D721Med (cell line): Measurements from ENCODE around the gene PROSER1.

Experiments used
- DNase-seq: peaks from one replicate; pipeline ENCODE4 v3.0.0; 2011; ENCODE audit warnings: low spot score; ENCODE audit not compliant: insufficient read length
- FAIRE-seq: peaks from 2 replicates; lab custom pipeline; 2011; peaks lifted over from hg19 to GRCh38; lab: Jason Lieb, UNC
- TF ChIP-seq, protein P1 (sequence below): IDR thresholded peaks from 2 replicates; pipeline ENCODE4 v1.5.1; 2012; ENCODE audit warnings: mild to moderate bottlenecking, control low read depth; ENCODE audit not compliant: insufficient read depth; ENCODE audit errors: missing control alignments

The PROSER1 gene

DNA sequence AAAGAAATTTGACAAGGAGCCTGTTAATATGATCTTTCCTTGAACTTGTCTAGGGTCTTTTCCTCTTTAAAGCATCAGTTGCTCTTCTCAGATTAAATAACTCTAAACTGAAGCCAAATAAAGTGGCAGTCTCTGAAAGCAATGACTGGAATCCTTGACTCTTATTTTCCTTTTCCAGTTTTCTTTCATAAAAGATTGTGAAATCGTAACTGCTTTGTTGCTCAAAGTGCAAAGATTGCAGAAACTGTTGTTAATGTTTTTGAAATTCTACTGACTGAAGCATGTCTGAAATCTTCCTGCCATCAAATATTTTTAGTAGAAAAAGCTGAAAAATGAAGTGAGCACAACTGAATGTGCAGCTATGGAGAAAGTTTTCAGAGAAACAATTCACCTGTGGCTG, 2.3 kb upstream of the PROSER1 start:
- TF ChIP-seq, protein P1, sequence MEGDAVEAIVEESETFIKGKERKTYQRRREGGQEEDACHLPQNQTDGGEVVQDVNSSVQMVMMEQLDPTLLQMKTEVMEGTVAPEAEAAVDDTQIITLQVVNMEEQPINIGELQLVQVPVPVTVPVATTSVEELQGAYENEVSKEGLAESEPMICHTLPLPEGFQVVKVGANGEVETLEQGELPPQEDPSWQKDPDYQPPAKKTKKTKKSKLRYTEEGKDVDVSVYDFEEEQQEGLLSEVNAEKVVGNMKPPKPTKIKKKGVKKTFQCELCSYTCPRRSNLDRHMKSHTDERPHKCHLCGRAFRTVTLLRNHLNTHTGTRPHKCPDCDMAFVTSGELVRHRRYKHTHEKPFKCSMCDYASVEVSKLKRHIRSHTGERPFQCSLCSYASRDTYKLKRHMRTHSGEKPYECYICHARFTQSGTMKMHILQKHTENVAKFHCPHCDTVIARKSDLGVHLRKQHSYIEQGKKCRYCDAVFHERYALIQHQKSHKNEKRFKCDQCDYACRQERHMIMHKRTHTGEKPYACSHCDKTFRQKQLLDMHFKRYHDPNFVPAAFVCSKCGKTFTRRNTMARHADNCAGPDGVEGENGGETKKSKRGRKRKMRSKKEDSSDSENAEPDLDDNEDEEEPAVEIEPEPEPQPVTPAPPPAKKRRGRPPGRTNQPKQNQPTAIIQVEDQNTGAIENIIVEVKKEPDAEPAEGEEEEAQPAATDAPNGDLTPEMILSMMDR: no peak
- DNase-seq: no peak
- no peak for FAIRE-seq

GRCh38 chr13:39039041-39039440, 1.2 kb upstream of the PROSER1 start:
- FAIRE-seq: peak; percentile 16

DNA sequence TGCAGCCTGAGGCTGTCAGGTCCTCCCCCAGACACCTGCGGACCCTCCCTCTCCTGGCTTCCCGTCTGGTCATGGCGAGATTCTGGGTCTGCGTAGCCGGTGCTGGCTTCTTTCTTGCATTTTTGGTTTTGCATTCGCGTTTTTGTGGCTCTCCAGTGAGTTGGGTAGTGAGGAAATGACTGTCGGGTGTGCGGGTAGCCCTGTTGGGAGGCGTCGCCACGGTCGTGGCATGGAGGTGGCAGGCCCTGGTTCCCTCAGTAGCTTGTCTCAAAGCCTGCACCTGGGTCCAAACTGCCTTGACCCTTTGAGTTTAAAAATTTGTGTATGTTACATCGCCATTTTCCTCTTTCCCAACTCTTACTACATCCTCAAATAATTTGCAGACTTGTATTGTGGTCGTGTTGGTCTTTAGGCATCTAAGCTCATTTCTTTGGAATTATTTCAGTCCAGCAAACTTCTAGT, 711 bp upstream of the PROSER1 start:
- no peak for DNase-seq
- no peak for FAIRE-seq

More at GRCh38 chr13:39039041-39039440, 1.2 kb upstream of the PROSER1 start:
- TF ChIP-seq, protein P1: no peak
- no peak for DNase-seq

GRCh38 chr13:39037410-39037879, 444 bp downstream of the PROSER1 start:
- DNase-seq: no peak
- TF ChIP-seq, protein P1: no peak
- FAIRE-seq: no peak

More for the DNA sequence above, 711 bp upstream of the PROSER1 start:
- TF ChIP-seq, protein P1: no peak

DNA sequence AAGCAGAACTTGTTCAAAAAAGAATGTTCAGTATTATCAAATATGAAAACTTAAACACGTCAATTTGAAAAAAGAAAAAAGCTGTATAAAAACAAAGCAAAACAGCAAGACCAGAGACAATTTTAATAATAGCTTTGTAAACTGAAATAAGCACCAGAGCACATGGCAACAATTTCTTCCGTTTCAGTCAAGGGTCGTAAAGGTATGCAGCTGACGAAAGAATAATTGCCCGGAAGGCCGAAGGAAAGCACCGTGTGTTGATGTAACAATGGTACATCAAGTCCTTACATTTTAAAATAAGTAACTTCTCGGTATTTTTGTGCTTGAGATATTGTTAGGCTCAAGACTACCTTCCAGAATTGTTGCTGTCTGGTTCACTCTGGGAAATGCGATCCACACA, 1.7 kb downstream of the PROSER1 start:
- TF ChIP-seq, protein P1: no peak
- DNase-seq: no peak
- FAIRE-seq: no peak

DNA sequence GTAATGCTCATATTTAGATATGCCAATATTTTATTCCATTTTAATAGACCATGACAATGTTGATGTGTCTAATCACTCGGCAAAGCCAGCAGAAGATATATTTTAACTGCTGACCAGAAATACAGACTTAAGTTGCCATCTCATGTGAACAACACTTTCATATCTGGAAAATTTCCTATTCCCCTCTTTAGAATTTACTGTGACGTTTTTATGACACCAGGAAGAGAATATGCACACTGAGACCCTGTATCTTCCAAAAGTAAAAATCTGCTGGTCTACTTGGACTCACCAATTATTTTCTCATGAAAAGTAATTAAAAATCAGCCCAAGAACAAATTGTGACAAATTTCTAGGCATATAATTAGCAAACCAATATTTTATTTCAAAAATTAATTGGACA, 2.1 kb downstream of the PROSER1 start:
- no peak for DNase-seq
- TF ChIP-seq, protein P1: no peak
- FAIRE-seq: no peak

DNA sequence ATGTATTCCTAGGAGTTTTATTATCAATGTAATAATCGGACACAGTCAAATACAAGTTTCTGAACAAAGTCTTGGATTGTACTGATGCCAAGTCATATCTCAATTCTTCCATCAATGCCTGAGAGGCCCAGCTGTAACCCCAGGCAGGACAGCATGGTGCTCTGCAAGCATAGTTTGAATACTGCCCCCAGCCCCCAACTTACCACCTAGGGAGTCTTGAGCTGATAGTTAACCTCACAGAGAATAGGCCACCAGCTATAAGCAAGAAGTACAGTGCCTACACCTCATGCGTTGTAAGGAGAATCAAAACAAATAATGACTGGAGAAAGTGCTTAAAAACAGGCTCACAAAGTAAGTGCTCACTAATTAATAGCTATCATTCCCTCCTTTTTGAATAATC, 2.7 kb downstream of the PROSER1 start:
- TF ChIP-seq, protein P1: no peak
- no peak for DNase-seq
- FAIRE-seq: no peak
